Central memory CD8-positive, alpha-beta T cell (primary cell): ENCODE results near the gene GRIN2D.

ENCODE experiments used
- ATAC-seq: fragments of 150-1000 bp; cut with Tn5 transposase; replicated peaks from 2 replicates; pipeline ENCODE4 v1.10.0; 2022; ENCODE audit warnings: mild to moderate bottlenecking, moderate FRiP score, moderate number of reproducible peaks; ENCODE audit not compliant: poor library complexity, severe bottlenecking; ENCODE audit errors: extremely low read depth
- DNase-seq, 2 donors: peaks; one replicate each; pipeline ENCODE4 v3.0.0; 2021; ENCODE audit warnings: low spot score in 2 of 2
- H3K27ac Mint-ChIP-seq: one replicate; pipeline ENCODE4 v1.8.0; 2022; ENCODE audit warnings: low read depth, mild to moderate bottlenecking, moderate library complexity, mixed read lengths
- H3K27me3 Mint-ChIP-seq: one replicate; pipeline ENCODE4 v1.8.0; 2022; ENCODE audit warnings: mixed read lengths
- H3K36me3 Mint-ChIP-seq: one replicate; pipeline ENCODE4 v1.8.0; 2022; ENCODE audit warnings: mild to moderate bottlenecking, moderate library complexity, mixed read lengths; ENCODE audit not compliant: insufficient read depth
- H3K4me1 Mint-ChIP-seq: one replicate; pipeline ENCODE4 v1.8.0; 2022; ENCODE audit warnings: mixed read lengths
- H3K4me3 Mint-ChIP-seq: one replicate; pipeline ENCODE4 v1.8.0; 2022; ENCODE audit warnings: mild to moderate bottlenecking, moderate library complexity, mixed read lengths
- H3K9me3 Mint-ChIP-seq: one replicate; pipeline ENCODE4 v1.8.0; 2022; ENCODE audit warnings: mixed read lengths

The GRIN2D gene

DNA sequence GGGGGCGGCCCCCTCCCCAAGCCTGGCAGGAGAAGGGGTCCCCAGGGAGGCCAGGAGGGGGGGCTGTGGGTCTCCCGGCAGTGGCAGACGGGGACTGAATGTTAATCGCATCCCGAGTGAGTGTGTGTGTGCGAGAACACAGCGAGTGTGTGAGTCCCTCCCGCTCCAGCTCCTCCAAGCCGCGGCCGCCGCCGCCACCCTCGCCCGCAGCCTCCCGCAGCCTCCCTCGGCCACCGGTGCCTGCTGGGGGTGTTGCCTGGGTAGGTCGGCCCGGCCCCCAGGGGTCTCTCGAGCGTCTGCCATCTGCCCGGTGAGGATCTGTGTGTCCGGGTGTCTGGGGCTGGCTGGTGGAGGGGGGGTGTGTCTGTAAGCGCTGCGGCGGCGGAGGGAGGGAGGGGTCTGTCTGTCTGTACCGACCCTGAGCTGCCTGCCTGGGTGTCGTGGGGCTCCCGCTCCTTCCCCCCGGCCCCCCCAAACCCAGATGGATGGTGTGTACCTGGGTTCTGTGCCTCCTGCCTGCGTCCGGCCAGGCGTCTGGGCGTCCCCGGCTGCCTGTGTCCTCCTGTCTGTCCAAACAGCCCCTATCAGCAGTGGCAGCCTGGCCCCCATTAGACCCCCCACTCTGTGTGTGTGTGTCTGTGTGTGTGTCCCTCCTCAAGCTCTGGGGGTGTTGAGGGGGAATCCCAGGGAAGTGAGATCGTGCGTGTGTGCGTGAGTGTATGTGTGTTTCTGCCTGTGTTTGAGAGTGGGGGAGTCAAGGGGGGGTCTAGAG lies at the start of gene GRIN2D:
TSS of gene GRIN2D (plus strand) at position 110 of the 772 bp plus-strand sequence. CDS start 4,725 bp downstream, outside the sequence.
- Mint-ChIP-seq H3K27ac (no peak within 1 kb of the TSS), H3K36me3 (peaks cover 20% of the 10 kb centered on the region), H3K9me3 (no peaks in the 10 kb centered on the region), H3K27me3 (peaks cover 41% of the 10 kb centered on the region), H3K4me1 (peaks cover 60% of the 10 kb centered on the region), H3K4me3 (peak within 1 kb of the TSS; percentile 88)
- DNase-seq (no peak), ATAC-seq (no peak)

- H3K4me3 Mint-ChIP-seq: no peak overlapping the region
- no peaks in the 10 kb centered on the region for H3K4me1 Mint-ChIP-seq
- no peaks in the 10 kb centered on the region for H3K9me3 Mint-ChIP-seq
- peaks cover 4% of the 10 kb centered on the region for H3K36me3 Mint-ChIP-seq
- no peak for ATAC-seq
- no peak overlapping the region for H3K27ac Mint-ChIP-seq
- H3K27me3 Mint-ChIP-seq: no peaks in the 10 kb centered on the region
- DNase-seq: no peak
These were observed 48.6 kb upstream of the GRIN2D start for GRCh38 chr19:48344892-48345291.

DNA sequence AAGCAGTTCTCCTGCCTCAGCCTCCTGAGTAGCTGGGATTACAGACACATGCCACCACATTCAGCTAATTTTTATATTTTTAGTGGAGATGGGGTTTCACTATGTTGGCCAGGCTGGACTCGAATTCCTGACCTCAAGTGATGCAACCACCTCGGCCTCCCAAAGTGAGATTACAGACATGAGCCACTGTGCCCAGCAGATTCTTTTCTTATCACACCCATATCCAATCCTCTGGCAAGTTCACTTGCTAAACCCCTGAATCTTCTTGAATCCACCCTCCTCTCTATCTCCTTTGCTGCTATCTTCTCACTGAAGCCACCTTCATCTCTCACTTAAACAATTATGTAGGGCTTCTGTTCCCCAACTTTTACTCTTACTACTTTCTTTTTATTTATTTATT lies 47.3 kb upstream of the GRIN2D start:
- Mint-ChIP-seq H3K27ac (no peak overlapping the region), H3K4me1 (peaks cover 3% of the 10 kb centered on the region), H3K4me3 (no peak overlapping the region), H3K27me3 (no peaks in the 10 kb centered on the region), H3K36me3 (peaks cover 2% of the 10 kb centered on the region), H3K9me3 (no peaks in the 10 kb centered on the region)
- ATAC-seq: no peak
- no peak for DNase-seq

- Mint-ChIP-seq H3K27ac (no peak overlapping the region), H3K36me3 (peaks cover 2% of the 10 kb centered on the region), H3K4me3 (no peak overlapping the region), H3K27me3 (no peaks in the 10 kb centered on the region), H3K9me3 (no peaks in the 10 kb centered on the region), H3K4me1 (peaks cover 9% of the 10 kb centered on the region)
- no peak for ATAC-seq
- no peak for DNase-seq
These were observed 45.4 kb upstream of the GRIN2D start for GRCh38 chr19:48348045-48348444.

- no peak for DNase-seq
- H3K9me3 Mint-ChIP-seq: no peaks in the 10 kb centered on the region
- H3K27me3 Mint-ChIP-seq: no peaks in the 10 kb centered on the region
- no peak overlapping the region for H3K4me3 Mint-ChIP-seq
- H3K36me3 Mint-ChIP-seq: peaks cover 2% of the 10 kb centered on the region
- no peak overlapping the region for H3K27ac Mint-ChIP-seq
- peaks cover 9% of the 10 kb centered on the region for H3K4me1 Mint-ChIP-seq
- no peak for ATAC-seq
These were observed 44.7 kb upstream of the GRIN2D start for GRCh38 chr19:48348737-48349136.

- Mint-ChIP-seq H3K4me3 (no peak overlapping the region), H3K4me1 (peaks cover 9% of the 10 kb centered on the region), H3K27ac (no peak overlapping the region), H3K27me3 (no peaks in the 10 kb centered on the region), H3K9me3 (no peaks in the 10 kb centered on the region), H3K36me3 (peaks cover 3% of the 10 kb centered on the region)
- no peak for ATAC-seq
- DNase-seq: no peak
These were observed 42.6 kb upstream of the GRIN2D start for GRCh38 chr19:48350856-48351255.

DNA sequence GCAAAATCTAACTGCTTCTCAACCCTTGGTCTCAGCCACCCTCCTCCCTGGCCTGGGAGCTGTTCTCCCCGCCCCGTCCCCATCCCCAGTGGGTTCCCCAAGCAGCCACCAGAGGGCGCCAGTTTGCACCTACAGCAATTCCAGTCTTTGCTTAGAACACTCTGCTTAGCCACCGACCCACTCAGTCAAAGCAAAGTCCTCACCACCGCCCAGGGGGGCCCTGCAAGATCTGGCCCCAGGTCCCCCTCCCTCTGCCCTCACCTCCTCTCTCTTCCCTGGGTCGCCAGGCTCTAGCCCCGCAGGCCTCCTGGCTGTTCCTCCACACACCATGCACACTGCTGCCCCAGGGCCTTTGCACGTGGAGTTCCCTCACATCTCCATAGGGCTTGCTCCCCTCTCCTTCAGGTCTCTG lies 42.1 kb upstream of the GRIN2D start:
- no peak overlapping the region for H3K4me3 Mint-ChIP-seq
- no peaks in the 10 kb centered on the region for H3K9me3 Mint-ChIP-seq
- peaks cover 5% of the 10 kb centered on the region for H3K36me3 Mint-ChIP-seq
- ATAC-seq (peak; percentile 79), DNase-seq (peak; percentile 70 to 74)
- peaks cover 9% of the 10 kb centered on the region for H3K4me1 Mint-ChIP-seq
- no peaks in the 10 kb centered on the region for H3K27me3 Mint-ChIP-seq
- no peak overlapping the region for H3K27ac Mint-ChIP-seq

DNA sequence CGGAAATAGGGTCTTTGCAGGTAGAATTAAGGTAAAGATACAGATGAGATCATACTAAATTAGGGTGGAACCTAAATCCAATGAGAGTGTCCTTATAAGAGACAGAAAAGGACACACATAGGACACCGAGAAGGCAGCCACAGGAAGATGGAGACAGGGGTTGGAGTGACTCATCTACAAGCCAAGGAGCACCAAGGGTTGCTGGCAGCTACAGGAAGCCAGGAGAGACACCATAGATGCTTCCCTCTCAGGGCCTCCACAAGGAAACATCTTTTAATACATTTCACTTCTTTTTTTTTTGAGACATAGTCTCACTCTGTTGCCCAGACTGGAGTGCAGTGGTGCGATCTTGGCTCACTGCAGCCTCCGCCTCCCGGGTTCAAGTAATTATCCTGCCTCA lies 39.8 kb upstream of the GRIN2D start:
- ATAC-seq (no peak), DNase-seq (no peak)
- Mint-ChIP-seq H3K36me3 (peaks cover 7% of the 10 kb centered on the region), H3K4me3 (no peak overlapping the region), H3K27me3 (no peaks in the 10 kb centered on the region), H3K4me1 (peaks cover 13% of the 10 kb centered on the region), H3K27ac (no peak overlapping the region), H3K9me3 (no peaks in the 10 kb centered on the region)

GRCh38 chr19:48354332-48354992 lies 39.0 kb upstream of the GRIN2D start:
- DNase-seq (no peak), ATAC-seq (no peak)
- no peaks in the 10 kb centered on the region for H3K27me3 Mint-ChIP-seq
- H3K27ac Mint-ChIP-seq: no peak overlapping the region
- peaks cover 14% of the 10 kb centered on the region for H3K4me1 Mint-ChIP-seq
- no peak overlapping the region for H3K4me3 Mint-ChIP-seq
- H3K36me3 Mint-ChIP-seq: peaks cover 7% of the 10 kb centered on the region
- no peaks in the 10 kb centered on the region for H3K9me3 Mint-ChIP-seq

GRCh38 chr19:48355365-48355954 lies 38.0 kb upstream of the GRIN2D start:
- H3K4me3 Mint-ChIP-seq: no peak overlapping the region
- no peaks in the 10 kb centered on the region for H3K9me3 Mint-ChIP-seq
- peaks cover 9% of the 10 kb centered on the region for H3K36me3 Mint-ChIP-seq
- no peaks in the 10 kb centered on the region for H3K27me3 Mint-ChIP-seq
- ATAC-seq: no peak
- no peak overlapping the region for H3K27ac Mint-ChIP-seq
- no peak for DNase-seq
- peaks cover 14% of the 10 kb centered on the region for H3K4me1 Mint-ChIP-seq

GRCh38 chr19:48359123-48359522 lies 34.3 kb upstream of the GRIN2D start:
- Mint-ChIP-seq H3K4me3 (no peak overlapping the region), H3K27ac (no peak overlapping the region), H3K9me3 (no peaks in the 10 kb centered on the region), H3K36me3 (peaks cover 14% of the 10 kb centered on the region), H3K4me1 (peaks cover 22% of the 10 kb centered on the region), H3K27me3 (no peaks in the 10 kb centered on the region)
- DNase-seq: no peak
- ATAC-seq: no peak

- H3K36me3 Mint-ChIP-seq: peaks cover 11% of the 10 kb centered on the region
- no peaks in the 10 kb centered on the region for H3K9me3 Mint-ChIP-seq
- H3K4me1 Mint-ChIP-seq: peaks cover 26% of the 10 kb centered on the region
- H3K27ac Mint-ChIP-seq: no peak overlapping the region
- no peaks in the 10 kb centered on the region for H3K27me3 Mint-ChIP-seq
- H3K4me3 Mint-ChIP-seq: no peak overlapping the region
- ATAC-seq: no peak
- no peak for DNase-seq
These were observed 31.6 kb upstream of the GRIN2D start for GRCh38 chr19:48361912-48362311.
